GM19468 (cell line): ENCODE measurements around the gene EXOC5.

Experiments used
- ATAC-seq: cut with Tn5 transposase; IDR thresholded peaks from one replicate; pipeline ENCODE4 v1.9.1; 2021; ENCODE audit warnings: mild to moderate bottlenecking, moderate library complexity, moderate number of reproducible peaks; ENCODE audit not compliant: unreplicated experiment; ENCODE audit errors: extremely low read depth

EXOC5 gene

DNA sequence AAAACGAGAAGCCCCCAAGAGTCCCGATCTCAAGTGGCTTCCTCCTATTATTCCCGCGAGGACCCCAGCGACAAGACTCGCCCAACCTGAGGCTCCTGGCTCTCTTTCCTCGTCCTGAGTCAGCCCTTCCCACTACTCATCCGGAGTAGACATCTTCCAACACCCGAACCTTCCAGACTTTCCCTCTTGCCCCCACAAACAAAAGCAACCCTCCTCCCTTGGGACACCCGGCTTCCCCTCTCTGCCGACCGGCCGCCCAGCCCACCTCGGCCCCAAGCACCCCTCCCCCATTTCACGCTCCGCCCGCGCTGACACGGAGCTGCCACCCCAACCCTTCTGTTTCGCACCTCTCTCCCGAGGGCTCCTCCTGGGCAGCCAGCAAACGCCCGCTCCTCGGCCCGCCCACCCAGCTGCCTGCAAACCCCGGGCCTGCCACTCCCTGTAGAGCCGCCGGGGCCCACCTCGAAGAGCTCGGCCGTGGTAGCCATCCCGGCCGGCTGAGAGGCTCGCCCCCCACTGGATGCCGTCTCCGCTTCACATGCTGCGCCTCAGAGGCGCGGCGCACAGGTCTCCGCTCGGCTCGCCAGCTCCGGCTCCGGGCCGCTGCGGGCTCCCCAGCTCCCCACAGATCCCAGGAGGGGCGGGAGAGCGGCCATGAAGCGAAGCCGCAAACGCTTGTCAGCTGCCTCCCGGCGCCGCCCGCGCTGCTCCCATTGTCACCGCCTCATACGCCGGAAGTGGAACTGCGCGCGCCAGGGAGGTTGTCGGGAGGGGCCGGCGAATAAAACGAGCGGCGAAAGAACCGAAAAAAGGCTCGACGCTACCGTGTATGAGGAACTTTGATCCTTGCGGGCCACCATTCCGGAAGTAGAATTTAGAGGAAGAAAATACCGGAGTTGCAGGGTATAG, at the start of gene EXOC5, which contains the start of gene AP5M1:
Gene EXOC5 (minus strand): TSS at position 745 of the 909 bp plus-strand sequence. CDS start 257 bp downstream, at position 488.
Gene AP5M1 (plus strand): TSS at position 811 of the 909 bp plus-strand sequence. CDS start 344 bp downstream, outside the sequence.
- ATAC-seq, result peak; percentile 85

- ATAC-seq, result peak; percentile 46
These were observed 48.6 kb upstream of the EXOC5 start for GRCh38 chr14:57317248-57317833.

GRCh38 chr14:57314396-57315089, 45.8 kb upstream of the EXOC5 start:
- no peak for ATAC-seq

DNA sequence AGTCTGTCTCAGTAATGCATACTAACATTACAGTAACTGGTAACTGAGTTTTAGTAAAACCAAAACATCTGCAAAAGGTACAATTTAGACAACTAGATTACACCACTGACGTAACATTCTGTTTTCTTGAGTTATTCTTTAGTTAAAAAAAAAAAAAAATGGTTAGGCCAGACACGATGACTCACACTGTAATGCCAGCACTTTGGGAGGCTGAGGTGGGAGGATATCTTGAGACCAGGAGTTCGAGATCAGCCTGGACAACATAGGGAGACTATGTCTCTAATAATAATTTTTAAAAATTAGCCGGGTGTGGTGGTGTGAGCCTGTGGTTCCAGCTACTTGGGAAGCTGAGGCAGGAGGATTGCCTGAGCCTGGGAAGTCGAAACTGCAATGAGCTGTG, 34.2 kb upstream of the EXOC5 start:
- ATAC-seq, result no peak

DNA sequence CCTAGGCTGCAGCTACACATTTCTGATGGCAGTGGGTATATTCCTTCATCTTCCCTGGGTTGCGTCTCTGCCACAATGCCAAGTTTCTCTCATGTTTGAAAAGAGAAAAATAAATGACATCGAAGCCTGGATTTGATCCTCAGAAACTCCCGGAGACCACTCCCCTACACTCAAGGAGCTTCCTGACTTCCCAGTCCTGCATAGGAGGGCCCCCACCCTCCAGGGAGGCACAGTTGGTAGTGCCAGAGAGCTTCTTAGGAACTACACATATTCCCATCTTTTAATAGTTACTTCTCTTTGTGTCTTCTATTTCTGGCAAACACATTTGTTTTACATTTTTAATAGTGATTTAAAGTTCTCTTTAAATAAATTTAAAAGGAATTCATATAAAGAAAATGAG, 30.8 kb upstream of the EXOC5 start:
- ATAC-seq, result no peak

DNA sequence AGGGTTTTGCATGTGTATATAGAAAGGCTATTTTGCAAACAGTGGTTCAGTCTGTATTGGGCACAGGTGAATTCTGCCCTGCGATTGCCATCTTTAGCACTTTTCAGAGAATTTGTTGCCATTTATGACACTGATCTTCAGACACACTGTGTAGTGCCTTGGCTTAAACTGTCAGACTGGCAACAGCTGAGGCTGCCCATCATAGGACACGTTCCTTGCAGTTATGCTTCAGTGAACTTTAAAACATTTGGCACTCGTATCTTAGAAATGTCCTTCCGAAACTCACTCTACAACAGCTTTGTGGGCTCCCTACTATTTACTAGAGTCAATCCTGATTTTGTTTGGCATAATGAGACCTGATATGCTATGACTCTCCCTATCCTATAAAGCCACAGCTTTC, 29.1 kb upstream of the EXOC5 start:
- no peak for ATAC-seq

DNA sequence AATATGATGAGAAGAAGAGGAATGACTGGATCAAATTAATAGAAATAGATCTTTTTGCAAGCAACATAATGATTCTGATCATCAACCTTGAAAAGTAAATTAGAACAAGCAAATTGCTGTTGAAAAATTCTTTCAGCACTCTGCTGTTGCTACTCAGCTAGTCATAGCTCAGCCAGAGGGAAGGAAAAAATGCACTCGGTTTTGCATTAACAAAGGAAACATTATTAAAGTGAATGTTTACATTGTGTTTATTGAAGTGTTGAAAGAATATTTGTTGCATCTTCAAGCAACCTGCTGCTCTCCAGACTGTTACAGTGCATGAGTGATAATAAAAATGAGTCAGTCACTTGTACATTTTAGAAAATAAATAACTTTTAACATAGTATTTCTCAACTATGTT, 26.5 kb upstream of the EXOC5 start:
- ATAC-seq, result no peak

- no peak for ATAC-seq
These were observed 25.4 kb upstream of the EXOC5 start for GRCh38 chr14:57293866-57294837.

DNA sequence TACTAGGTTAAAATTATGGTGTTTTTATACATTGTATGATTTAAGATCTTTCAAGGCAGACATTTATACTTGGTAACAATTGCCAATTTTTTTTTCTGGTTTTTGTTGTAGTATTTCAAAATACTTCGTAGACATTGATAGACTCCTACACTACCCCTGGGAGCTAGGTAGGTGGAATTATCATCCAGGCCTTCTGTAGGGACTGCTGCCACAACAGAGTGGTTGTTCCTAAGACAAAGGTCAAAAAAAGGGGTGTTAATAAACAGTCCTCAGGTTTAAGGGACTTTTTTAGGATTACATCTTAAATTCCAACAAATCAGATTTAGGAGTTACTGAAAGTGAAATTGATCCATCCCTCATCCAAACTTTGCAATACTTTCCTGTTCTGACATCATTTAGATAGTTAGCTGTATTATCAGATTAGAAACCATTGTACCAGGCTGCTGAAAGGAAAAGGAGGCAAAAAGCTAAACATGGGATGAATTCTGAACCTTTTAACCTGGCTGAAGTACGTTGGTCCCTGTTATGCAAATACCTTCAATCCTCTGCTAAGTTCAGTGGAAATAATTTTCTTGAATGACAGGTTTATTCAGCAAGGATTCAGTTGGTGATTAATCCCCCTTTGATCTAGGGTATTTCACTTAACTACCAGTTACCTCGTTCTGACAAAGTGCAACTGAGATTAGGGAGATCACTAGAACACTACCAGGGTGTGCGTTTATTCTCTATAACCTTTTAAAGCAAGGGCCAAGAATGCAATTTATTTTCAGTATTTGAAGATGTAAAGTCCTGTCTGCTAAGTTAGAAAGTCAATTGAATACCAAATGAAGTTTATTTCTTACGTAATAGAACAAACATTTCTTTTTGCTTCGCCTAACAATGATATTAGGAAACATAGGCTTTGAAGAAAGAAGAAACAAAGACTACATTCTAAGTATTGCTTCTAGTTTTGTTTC, 23.3 kb upstream of the EXOC5 start:
- ATAC-seq, result no peak

GRCh38 chr14:57290751-57291150, 22.0 kb upstream of the EXOC5 start:
- no peak for ATAC-seq

DNA sequence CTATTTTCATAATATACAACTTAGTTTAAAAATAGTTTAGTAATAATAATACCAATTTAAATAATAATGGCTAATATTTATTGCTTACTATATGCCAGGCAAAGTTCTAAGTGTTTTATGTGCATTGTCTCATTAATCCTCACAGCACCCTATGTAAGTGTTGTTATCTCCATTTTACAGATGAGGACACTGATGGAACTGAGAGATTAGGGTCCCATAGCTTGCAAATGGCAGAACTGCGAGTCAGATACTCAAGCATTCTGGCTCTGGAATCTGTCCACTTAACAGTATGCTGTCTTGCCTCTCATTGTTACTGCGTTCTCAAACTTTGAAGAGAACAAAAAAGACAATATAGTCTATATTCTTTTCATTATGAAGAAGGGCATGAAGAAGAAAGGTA, 19.0 kb upstream of the EXOC5 start:
- ATAC-seq, result no peak

- ATAC-seq, result no peak
These were observed 8.4 kb upstream of the EXOC5 start for GRCh38 chr14:57277062-57277461.

DNA sequence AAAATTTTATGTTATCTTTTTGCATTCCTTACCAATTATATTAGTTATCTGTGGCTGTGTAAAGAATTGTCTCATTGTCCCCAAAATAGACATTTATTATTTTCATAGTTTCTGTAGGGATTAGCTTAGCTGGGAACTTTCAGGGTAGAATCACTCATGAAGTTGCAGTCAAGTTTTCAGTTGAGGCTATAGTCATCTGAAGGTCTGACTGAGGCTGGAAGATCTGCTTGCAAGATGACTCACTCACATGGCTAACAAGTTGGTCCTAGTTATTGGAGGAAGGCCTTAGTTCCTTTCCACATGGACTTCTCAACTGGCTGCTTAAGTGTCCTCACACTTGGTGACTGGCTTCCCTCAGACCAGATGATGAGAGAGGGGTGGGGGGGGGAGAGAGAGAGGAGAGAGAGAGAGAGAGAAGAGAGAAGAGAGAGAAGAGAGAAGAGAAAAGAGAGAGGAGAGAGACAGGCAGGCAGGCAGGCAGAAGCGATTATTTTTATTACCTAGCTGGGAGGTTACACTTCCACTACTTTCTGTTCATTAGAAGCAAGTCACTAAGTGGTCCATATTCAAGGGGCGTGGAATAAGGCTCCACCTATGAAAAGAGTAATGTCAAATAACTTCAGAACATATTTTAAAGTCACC, 6.4 kb upstream of the EXOC5 start:
- ATAC-seq, result no peak

DNA sequence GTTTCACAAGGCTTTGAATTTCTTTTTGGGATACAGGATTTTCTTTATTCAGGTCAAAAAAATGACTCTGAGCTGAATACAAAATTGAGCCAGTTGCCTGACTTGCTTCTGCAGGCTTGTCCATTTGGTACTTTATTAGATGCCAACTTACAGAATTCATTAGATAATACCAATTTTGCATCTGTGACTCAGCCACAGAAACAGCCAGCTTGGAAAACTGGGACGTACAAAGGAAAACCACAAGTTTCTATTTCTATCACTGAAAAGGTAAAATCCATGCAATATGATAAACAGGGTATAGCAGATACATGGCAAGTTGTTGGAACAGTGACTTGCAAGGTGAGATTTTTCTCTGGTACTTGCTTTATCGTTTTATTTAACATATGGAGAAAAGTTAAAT, 5.8 kb upstream of the EXOC5 start:
- no peak for ATAC-seq

GRCh38 chr14:57273236-57273635, 4.5 kb upstream of the EXOC5 start:
- no peak for ATAC-seq

- ATAC-seq, result no peak
These were observed 2.6 kb downstream of the EXOC5 start for GRCh38 chr14:57266065-57266464.

DNA sequence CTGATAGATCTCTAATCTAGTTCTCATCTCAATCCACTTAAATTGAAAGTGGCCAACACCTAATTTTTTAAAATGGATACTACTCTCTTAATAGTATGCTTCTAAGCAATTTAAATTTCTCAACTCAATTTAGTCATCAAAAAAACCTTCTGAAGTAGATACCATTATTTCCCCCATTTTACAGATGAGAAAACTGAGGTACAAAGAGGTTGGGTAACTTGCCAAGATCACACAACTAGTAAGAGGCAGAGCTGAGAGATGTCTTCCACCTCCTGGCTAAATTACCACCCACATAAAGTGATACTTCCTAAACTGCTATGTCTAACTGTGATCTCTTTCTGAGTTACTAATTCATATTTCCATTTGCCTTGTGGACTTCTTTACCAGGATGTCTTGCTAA, 6.6 kb downstream of the EXOC5 start:
- no peak for ATAC-seq

- ATAC-seq, result no peak
These were observed 7.1 kb downstream of the EXOC5 start for GRCh38 chr14:57261604-57262003.
